Pancreas (tissue), 10 donors: ENCODE measurements around the gene ZNF3. TPM values are rescaled to one million over a fixed set of nuclear protein-coding genes. Genes with fewer than 3 reads are reported as not detected.

Experiments
- ATAC-seq, 4 donors: fragments of 200-7000 bp; cut with Tn5 transposase; one replicate each; pipeline versions ENCODE4 v1.8.0 to v1.9.1; 2020; ENCODE audit warnings: mild to moderate bottlenecking in 4 of 4, moderate library complexity in 4 of 4
- DNase-seq, 6 donors: peaks; one replicate each; pipeline ENCODE4 v3.0.0-alpha.2; 2020
- FAIRE-seq: peaks from 2 replicates; lab custom pipeline; 2012; peaks lifted over from hg19 to GRCh38; lab: Jason Lieb, UNC
- H3K27ac ChIP-seq, 4 donors: fragments of 200-600 bp; sonication (generic); 1 replicate in 3 of 4; 2 replicates in 1 of 4; pipeline versions ENCODE4 v1.5.0 to v1.8.0; 2020
- H3K27me3 ChIP-seq, 4 donors: fragments of 200-600 bp; one replicate each; pipeline ENCODE4 v1.8.0; 2021
- H3K36me3 ChIP-seq, 3 donors: fragments of 200-600 bp; sonication (generic) in 1 of 3; one replicate each; pipeline versions ENCODE4 v1.5.0 to v1.8.0; 2020 to 2021
- H3K4me1 ChIP-seq, 3 donors: fragments of 200-600 bp; one replicate each; pipeline ENCODE4 v1.8.0; 2021
- H3K4me3 ChIP-seq, 4 donors: fragments of 200-600 bp; sonication (generic) in 2 of 4; one replicate each; pipeline versions ENCODE4 v1.5.0 to v1.8.0; 2020 to 2021
- H3K9me3 ChIP-seq, 4 donors: fragments of 200-600 bp; one replicate each; pipeline ENCODE4 v1.8.0; 2021
- WGBS, 2 donors: extraction: QIAGEN DNeasy Blood & Tissue Kit; methylation state at CpG; one replicate each; pipeline ENCODE4 v1.1.7; 2013; 5-methylcytosine and 5-hydroxymethylcytosine counted together
- intact Hi-C, 3 donors: fragments of 100-400 bp; cut with DNase I; formaldehyde crosslinking; loops; one replicate each; pipeline versions ENCODE4 v1.11.1 to v1.14.2; 2022
- polyA plus RNA-seq, 2 donors: library from polyadenylated mRNA; stranded (reverse); fragments of 200-250 nt; gene quantifications; one replicate each; pipeline ENCODE4 v1.2.3, GENCODE V29; 2013
- total RNA-seq, 6 donors: library from RNA; stranded (reverse); fragmentation: NEBNext Ultra II Directional in 4 of 6; extraction: Animal tissue kit (Norgen Biotek cat#: 25700) in 4 of 6; gene quantifications; one replicate each; pipeline versions ENCODE4 v1.2.1 to v1.2.4, GENCODE V29; 2021 to 2023
- TF ChIP-seq, protein P1 (sequence below), 4 donors: fragments of 200-600 bp; sonication (generic) in 3 of 4; IDR thresholded peaks; one replicate each; pipeline versions ENCODE4 v1.5.0 to v1.8.0; 2021; ENCODE audit warnings: antibody characterized with exemption in 4 of 4
- donor health status: healthy with polysubstance abuse.
- donor health status: DM: no; HTN: no; CAD: no; lungs with moderate emphysema.
- donor health status: DM: no; HTN: no; CAD: no.
- donor health status: control.
- donor health status: control.
- donor health status: Bipolar disorder and iron deficiency.
- donor health status: DM: yes; HTN: yes; CAD: no.
- donor health status: DM: no; HTN: no; CAD: no.
- donor health status: DM: no; HTN: no; CAD: no.
- donor health status: DM: yes; HTN: yes; CAD: no.

ZNF3 gene
- total and polyA plus RNA-seq, 8 donors, result 9.6 to 21.2 (median 15.3) TPM

DNA sequence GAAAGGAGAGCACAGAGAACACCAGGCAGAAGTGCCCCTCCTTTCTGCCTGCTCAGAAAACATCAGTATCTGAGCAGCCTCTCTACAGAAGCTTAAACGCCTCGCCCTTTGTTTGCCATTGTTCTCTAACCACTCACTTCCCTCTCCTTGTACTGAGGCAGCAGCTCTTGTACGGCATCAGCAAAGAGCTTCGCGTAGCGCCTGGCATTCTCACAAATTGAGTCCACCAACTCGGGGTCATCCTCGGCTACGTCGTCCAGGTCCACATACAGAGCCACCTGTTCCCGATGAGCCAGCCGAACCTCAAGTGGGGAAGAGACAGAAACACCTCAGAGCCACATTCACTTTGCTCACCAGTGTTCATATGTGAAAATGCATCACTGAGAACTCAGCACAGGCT lies 17.9 kb upstream of the ZNF3 start:
- ATAC-seq (no peak), DNase-seq (no peak), FAIRE-seq (no peak)
- Histone ChIP-seq H3K36me3 (peaks cover 4 to 48% (median 31%) of the 10 kb centered on the region in 3 donors), H3K4me3 (peak overlapping the region in 3 of 4 donors; percentile 34 to 88 (median 73)), H3K27me3 (no peaks in the 10 kb centered on the region), H3K9me3 (no peaks in the 10 kb centered on the region), H3K4me1 (peaks cover 0 to 16% (median 4%) of the 10 kb centered on the region in 3 donors), H3K27ac (no peak overlapping the region)
- WGBS, 2 donors, result 53 to 64% methylated on average over 12 of the region's 12 CpGs
- intact Hi-C loops, result no loop called here
- TF ChIP-seq, protein P1, sequence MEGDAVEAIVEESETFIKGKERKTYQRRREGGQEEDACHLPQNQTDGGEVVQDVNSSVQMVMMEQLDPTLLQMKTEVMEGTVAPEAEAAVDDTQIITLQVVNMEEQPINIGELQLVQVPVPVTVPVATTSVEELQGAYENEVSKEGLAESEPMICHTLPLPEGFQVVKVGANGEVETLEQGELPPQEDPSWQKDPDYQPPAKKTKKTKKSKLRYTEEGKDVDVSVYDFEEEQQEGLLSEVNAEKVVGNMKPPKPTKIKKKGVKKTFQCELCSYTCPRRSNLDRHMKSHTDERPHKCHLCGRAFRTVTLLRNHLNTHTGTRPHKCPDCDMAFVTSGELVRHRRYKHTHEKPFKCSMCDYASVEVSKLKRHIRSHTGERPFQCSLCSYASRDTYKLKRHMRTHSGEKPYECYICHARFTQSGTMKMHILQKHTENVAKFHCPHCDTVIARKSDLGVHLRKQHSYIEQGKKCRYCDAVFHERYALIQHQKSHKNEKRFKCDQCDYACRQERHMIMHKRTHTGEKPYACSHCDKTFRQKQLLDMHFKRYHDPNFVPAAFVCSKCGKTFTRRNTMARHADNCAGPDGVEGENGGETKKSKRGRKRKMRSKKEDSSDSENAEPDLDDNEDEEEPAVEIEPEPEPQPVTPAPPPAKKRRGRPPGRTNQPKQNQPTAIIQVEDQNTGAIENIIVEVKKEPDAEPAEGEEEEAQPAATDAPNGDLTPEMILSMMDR (IDR thresholded peaks at IDR 0.05), result no peak

DNA sequence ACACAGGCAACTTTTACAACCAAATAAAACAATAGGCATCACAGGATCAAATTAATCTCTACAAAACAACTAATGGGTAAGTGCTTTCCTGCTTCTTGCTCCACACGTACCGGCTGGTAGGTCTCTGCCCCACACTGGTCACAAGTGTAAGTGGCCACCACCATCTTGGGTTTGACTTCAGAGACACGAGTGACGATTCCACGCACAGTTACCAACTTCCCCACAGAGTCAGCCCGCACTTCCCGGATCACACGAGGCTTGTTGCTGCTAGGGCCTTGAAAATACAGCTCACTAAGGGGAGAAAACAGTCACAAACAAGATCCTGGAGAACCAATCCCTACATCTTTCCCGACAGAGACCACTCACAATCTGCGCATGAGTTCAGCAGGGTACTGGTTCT lies 17.4 kb upstream of the ZNF3 start:
- DNase-seq (no peak), ATAC-seq (no peak), FAIRE-seq (no peak)
- Histone ChIP-seq H3K36me3 (peaks cover 4 to 53% (median 35%) of the 10 kb centered on the region in 3 donors), H3K4me3 (peak overlapping the region in 1 of 4 donors; percentile 88), H3K4me1 (peaks cover 0 to 16% (median 4%) of the 10 kb centered on the region in 3 donors), H3K27ac (no peak overlapping the region), H3K27me3 (no peaks in the 10 kb centered on the region), H3K9me3 (no peaks in the 10 kb centered on the region)
- 80 to 86% methylated on average over 10 of the region's 10 CpGs for WGBS, 2 donors
- intact Hi-C loops, result no loop called here
- TF ChIP-seq, protein P1 (IDR thresholded peaks at IDR 0.05), result no peak

DNA sequence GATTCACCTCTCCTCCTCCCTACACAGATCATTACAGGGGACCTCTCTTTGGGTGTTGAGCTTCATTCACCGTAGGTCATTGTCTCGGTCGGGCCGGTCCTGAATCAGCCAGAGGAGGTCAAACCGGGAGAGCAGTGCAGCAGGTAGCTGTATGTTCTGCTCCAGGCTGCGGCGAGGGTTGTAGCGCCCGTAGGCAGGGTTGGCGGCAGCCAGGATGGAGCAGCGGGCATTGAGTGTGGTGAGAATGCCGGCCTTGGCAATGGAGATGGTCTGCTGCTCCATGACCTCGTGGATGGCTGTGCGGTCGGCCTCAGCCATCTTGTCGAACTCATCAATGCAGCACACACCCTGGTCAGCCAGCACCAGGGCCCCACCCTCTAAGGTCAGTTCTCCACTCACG lies 14.2 kb upstream of the ZNF3 start:
- intact Hi-C loops, result no loop called here
- DNase-seq (no peak), ATAC-seq (no peak), FAIRE-seq (no peak)
- Histone ChIP-seq H3K4me1 (peaks cover 0 to 9% (median 4%) of the 10 kb centered on the region in 3 donors), H3K4me3 (no peak overlapping the region), H3K27ac (no peak overlapping the region), H3K36me3 (peaks cover 4 to 79% (median 38%) of the 10 kb centered on the region in 3 donors), H3K27me3 (no peaks in the 10 kb centered on the region), H3K9me3 (no peaks in the 10 kb centered on the region)
- TF ChIP-seq, protein P1 (IDR thresholded peaks at IDR 0.05), result no peak
- WGBS, 2 donors, result 94% methylated on average over 17 of the region's 17 CpGs

DNA sequence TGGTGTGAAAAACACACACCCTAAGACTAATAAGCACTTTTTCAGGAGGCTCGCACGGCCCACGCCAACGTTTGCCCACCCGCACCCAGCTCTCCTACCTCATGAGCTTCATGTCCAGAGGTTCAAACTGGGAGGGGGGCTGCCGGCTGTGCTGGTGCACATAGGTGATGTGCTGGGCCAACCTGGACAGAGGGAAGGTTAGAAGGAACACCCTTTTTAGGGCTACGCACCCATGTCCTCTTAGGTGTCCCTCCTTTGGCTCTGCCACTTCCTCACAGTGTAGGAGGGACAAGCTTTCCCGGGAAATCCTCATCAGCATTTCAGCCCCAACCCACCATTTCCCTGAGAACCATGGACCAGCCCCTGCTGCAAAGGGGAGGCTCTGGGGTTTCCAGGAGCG lies 13.8 kb upstream of the ZNF3 start:
- Histone ChIP-seq H3K27me3 (no peaks in the 10 kb centered on the region), H3K36me3 (peaks cover 4 to 79% (median 38%) of the 10 kb centered on the region in 3 donors), H3K4me3 (no peak overlapping the region), H3K9me3 (no peaks in the 10 kb centered on the region), H3K4me1 (peaks cover 0 to 9% (median 4%) of the 10 kb centered on the region in 3 donors), H3K27ac (no peak overlapping the region)
- 83% methylated on average over 9 of the region's 9 CpGs for WGBS, 2 donors
- ATAC-seq, result no peak
- TF ChIP-seq, protein P1 (IDR thresholded peaks at IDR 0.05), result no peak
- FAIRE-seq, result no peak
- intact Hi-C loops, result no loop called here
- DNase-seq, result no peak

DNA sequence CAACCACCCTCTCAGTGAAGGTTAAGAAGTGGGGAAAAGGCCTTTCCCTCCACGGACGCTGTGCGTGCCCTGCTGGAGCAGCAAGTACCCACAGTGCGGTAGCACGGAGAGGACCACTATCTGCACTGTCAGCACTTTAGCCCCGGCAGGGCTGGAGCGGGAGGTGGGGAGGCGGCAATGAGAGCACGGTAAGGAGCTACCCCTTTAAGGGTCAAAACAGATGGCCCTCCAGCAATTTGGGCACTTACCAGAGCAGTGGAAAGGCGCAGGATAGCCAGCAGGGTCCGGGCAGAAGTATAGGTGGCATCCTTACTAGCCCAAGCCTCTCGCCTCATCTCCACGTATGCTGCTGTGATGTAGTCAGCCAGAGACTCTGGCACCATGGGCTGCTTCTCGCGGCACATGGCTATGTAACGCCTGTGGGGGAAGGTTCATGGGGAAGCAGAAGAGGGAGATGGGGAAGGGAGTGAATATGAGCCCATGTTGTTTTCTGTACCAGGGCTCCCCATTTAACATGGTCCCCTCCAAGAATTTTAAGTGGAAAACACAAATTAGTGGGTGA lies 12.5 kb upstream of the ZNF3 start:
- Histone ChIP-seq H3K4me1 (peaks cover 0 to 8% (median 0%) of the 10 kb centered on the region in 3 donors), H3K9me3 (no peaks in the 10 kb centered on the region), H3K27ac (no peak overlapping the region), H3K36me3 (peaks cover 4 to 74% (median 38%) of the 10 kb centered on the region in 3 donors), H3K4me3 (no peak overlapping the region), H3K27me3 (no peaks in the 10 kb centered on the region)
- WGBS, 2 donors, result 84 to 87% methylated on average over 16 of the region's 16 CpGs
- TF ChIP-seq, protein P1 (IDR thresholded peaks at IDR 0.05), result no peak
- DNase-seq (no peak), FAIRE-seq (no peak), ATAC-seq (peak in 1 of 4 donors; percentile 17)
- intact Hi-C loops, result no loop called here
